Measurements from ENCODE around the gene MLH3.
A peak's percentile ranks its signal among the peaks of the same experiment; 100 is the strongest.

MLH3 gene

DNA sequence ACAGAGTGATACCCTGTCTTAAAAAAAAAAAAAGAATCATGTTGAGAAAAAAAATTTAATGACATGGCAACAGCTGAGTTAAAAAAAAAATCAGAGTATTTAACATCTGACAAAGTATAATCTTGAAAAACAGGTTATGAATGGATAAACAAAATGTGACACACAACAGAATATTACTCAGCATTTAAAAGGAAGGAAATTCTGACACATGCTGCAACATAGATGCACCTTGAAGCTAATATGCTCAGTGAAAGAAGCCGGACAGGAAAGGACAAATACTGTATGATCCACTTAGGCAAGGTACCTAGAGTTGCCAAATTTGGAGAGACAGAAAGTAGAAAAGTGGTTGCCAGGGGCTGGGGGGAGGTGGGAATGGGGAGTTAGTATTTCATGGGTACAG is 67.9 kb downstream of the MLH3 start:
- H3K4ac ChIP-seq (ENCODE audit: low read depth, low read length) = no peak overlapping the region

DNA sequence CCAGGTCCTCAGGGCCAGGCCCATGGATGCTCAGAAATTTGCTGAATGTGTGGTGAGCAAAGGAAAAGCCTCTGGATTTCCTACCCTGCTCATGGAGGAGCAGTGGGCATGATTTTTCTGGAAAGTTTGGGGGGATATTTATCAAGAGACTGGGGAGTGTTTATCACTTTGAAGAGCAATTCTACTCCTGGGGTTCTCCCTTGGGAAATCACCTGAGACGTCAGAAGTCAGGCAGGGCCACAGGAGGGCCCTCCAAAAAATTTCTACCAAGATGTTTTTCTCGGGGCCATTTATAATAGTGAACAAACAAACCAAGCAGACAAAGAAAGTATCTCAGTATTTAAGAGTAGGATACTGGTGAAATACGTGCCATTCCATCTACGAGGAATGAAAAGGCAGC is 68.6 kb downstream of the MLH3 start:
- H3K9me3 ChIP-seq (ENCODE audit: insufficient read depth, low read depth, low read length) = no peaks in the 10 kb centered on the region
- H3K27ac ChIP-seq (ENCODE audit: low read depth, low read length) = no peak overlapping the region
- H3K14ac ChIP-seq (ENCODE audit: low read length) = no peak overlapping the region
- H3K27me3 ChIP-seq (ENCODE audit: insufficient read depth, low read length) = no peaks in the 10 kb centered on the region
- peak overlapping the region; percentile 25 for H2BK12ac ChIP-seq (ENCODE audit: low read length)
- H3K9ac ChIP-seq (ENCODE audit: low read length) = no peak overlapping the region
- H4K8ac ChIP-seq (ENCODE audit: low read depth, low read length) = no peak overlapping the region
- peaks cover 30% of the 10 kb centered on the region for H3K79me1 ChIP-seq (ENCODE audit: low read length)
- H2AK5ac ChIP-seq (ENCODE audit: low read length) = no peak overlapping the region
- H4K12ac ChIP-seq (ENCODE audit: low read depth, low read length) = no peak overlapping the region
- peaks cover 27 to 38% of the 10 kb centered on the region in 2 experiments for H3K4me1 ChIP-seq (ENCODE audit: control insufficient read depth in 1 of 2, insufficient read depth in 2 of 2, low read length in 2 of 2)
- no peak overlapping the region for H2BK5ac ChIP-seq (ENCODE audit: low read depth, low read length, poor library complexity)
- H4K91ac ChIP-seq (ENCODE audit: low read depth, low read length) = no peak overlapping the region
- no peaks in the 10 kb centered on the region for H3K36me3 ChIP-seq (ENCODE audit: control insufficient read depth in 1 of 2, insufficient read depth in 2 of 2, low read length in 2 of 2)
- H3K4me3 ChIP-seq (ENCODE audit: low read depth, low read length) = no peak overlapping the region
- H3K4ac ChIP-seq (ENCODE audit: low read depth, low read length) = no peak overlapping the region
- no CpG with 5 or more reads among the region's 4 CpGs for WGBS (ENCODE audit: extremely low coverage, insufficient coverage, insufficient read length)
- no peak for DNase-seq
- H3K23ac ChIP-seq (ENCODE audit: low read length) = no peak overlapping the region
- no peak overlapping the region for H3K18ac ChIP-seq (ENCODE audit: low read length)
- peaks cover 3% of the 10 kb centered on the region for H3K79me2 ChIP-seq (ENCODE audit: control insufficient read depth, insufficient read depth, low read length, poor library complexity)
- H2AFZ ChIP-seq (ENCODE audit: insufficient read depth, low read length, poor library complexity) = no peak overlapping the region
- H2BK120ac ChIP-seq (ENCODE audit: insufficient read depth, low read length, poor library complexity) = no peak overlapping the region
- no peak overlapping the region for H3K4me2 ChIP-seq (ENCODE audit: low read length)

More for the DNA sequence above, 67.9 kb downstream of the MLH3 start:
- Histone ChIP-seq H3K18ac (ENCODE audit: low read length) (no peak overlapping the region), H3K4me2 (ENCODE audit: low read length) (no peak overlapping the region), H3K14ac (ENCODE audit: low read length) (no peak overlapping the region), H3K27me3 (ENCODE audit: insufficient read depth, low read length) (no peaks in the 10 kb centered on the region), H4K12ac (ENCODE audit: low read depth, low read length) (no peak overlapping the region), H4K91ac (ENCODE audit: low read depth, low read length) (no peak overlapping the region), H3K9ac (ENCODE audit: low read length) (no peak overlapping the region), H3K4me3 (ENCODE audit: low read depth, low read length) (no peak overlapping the region), H3K23ac (ENCODE audit: low read length) (no peak overlapping the region), H2AFZ (ENCODE audit: insufficient read depth, low read length, poor library complexity) (no peak overlapping the region), H2AK5ac (ENCODE audit: low read length) (no peak overlapping the region), H3K79me2 (ENCODE audit: control insufficient read depth, insufficient read depth, low read length, poor library complexity) (no peaks in the 10 kb centered on the region), H3K4me1 (ENCODE audit: control insufficient read depth in 1 of 2, insufficient read depth in 2 of 2, low read length in 2 of 2) (peaks cover 25 to 37% of the 10 kb centered on the region in 2 experiments), H2BK5ac (ENCODE audit: low read depth, low read length, poor library complexity) (no peak overlapping the region), H3K79me1 (ENCODE audit: low read length) (peaks cover 26% of the 10 kb centered on the region), H4K8ac (ENCODE audit: low read depth, low read length) (no peak overlapping the region), H2BK12ac (ENCODE audit: low read length) (no peak overlapping the region), H3K36me3 (ENCODE audit: control insufficient read depth in 1 of 2, insufficient read depth in 2 of 2, low read length in 2 of 2) (no peaks in the 10 kb centered on the region), H2BK120ac (ENCODE audit: insufficient read depth, low read length, poor library complexity) (no peak overlapping the region), H3K27ac (ENCODE audit: low read depth, low read length) (no peak overlapping the region), H3K9me3 (ENCODE audit: insufficient read depth, low read depth, low read length) (no peaks in the 10 kb centered on the region)
- DNase-seq = peak in 1 of 2 donors; percentile 58
- no CpG with 5 or more reads among the region's 1 CpG for WGBS (ENCODE audit: extremely low coverage, insufficient coverage, insufficient read length)

DNA sequence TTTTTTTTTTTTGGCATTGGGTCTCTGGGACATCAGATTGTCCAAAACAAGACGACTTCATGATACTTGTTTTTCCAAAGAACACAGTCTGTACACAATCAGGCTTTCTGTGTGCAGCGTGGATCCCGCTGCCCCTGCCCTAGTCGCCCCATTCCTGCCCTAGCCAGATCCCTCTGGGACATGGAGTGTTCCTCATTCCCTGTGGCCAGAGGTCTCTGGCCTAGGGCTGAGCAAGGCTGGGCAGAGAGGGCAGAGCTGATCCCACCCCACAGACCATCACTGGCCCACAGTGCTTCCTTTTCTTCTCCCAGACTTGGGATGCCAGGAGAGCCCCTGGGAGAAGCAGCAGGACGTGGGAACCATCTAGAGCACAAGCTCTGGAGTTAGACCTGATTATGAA is 69.4 kb downstream of the MLH3 start:
- no peak overlapping the region for H2AFZ ChIP-seq (ENCODE audit: insufficient read depth, low read length, poor library complexity)
- H3K4me3 ChIP-seq (ENCODE audit: low read depth, low read length) = no peak overlapping the region
- H3K4ac ChIP-seq (ENCODE audit: low read depth, low read length) = peak overlapping the region; percentile 44
- no peak overlapping the region for H3K9ac ChIP-seq (ENCODE audit: low read length)
- no peak overlapping the region for H2AK5ac ChIP-seq (ENCODE audit: low read length)
- H3K79me2 ChIP-seq (ENCODE audit: control insufficient read depth, insufficient read depth, low read length, poor library complexity) = peaks cover 4% of the 10 kb centered on the region
- no peak overlapping the region for H3K27ac ChIP-seq (ENCODE audit: low read depth, low read length)
- no peak overlapping the region for H4K8ac ChIP-seq (ENCODE audit: low read depth, low read length)
- H2BK5ac ChIP-seq (ENCODE audit: low read depth, low read length, poor library complexity) = no peak overlapping the region
- H3K27me3 ChIP-seq (ENCODE audit: insufficient read depth, low read length) = no peaks in the 10 kb centered on the region
- no peaks in the 10 kb centered on the region for H3K36me3 ChIP-seq (ENCODE audit: control insufficient read depth in 1 of 2, insufficient read depth in 2 of 2, low read length in 2 of 2)
- H3K4me1 ChIP-seq (ENCODE audit: control insufficient read depth in 1 of 2, insufficient read depth in 2 of 2, low read length in 2 of 2) = peaks cover 28 to 41% of the 10 kb centered on the region in 2 experiments
- H3K79me1 ChIP-seq (ENCODE audit: low read length) = peaks cover 35% of the 10 kb centered on the region
- peak overlapping the region; percentile 56 for H2BK12ac ChIP-seq (ENCODE audit: low read length)
- H4K12ac ChIP-seq (ENCODE audit: low read depth, low read length) = no peak overlapping the region
- H3K23ac ChIP-seq (ENCODE audit: low read length) = no peak overlapping the region
- H3K14ac ChIP-seq (ENCODE audit: low read length) = peak overlapping the region; percentile 40
- no CpG with 5 or more reads among the region's 5 CpGs for WGBS (ENCODE audit: extremely low coverage, insufficient coverage, insufficient read length)
- no peak overlapping the region for H4K91ac ChIP-seq (ENCODE audit: low read depth, low read length)
- no peak for DNase-seq
- H3K9me3 ChIP-seq (ENCODE audit: insufficient read depth, low read depth, low read length) = no peaks in the 10 kb centered on the region
- H3K4me2 ChIP-seq (ENCODE audit: low read length) = no peak overlapping the region
- no peak overlapping the region for H3K18ac ChIP-seq (ENCODE audit: low read length)
- peak overlapping the region; percentile 19 for H2BK120ac ChIP-seq (ENCODE audit: insufficient read depth, low read length, poor library complexity)

DNA sequence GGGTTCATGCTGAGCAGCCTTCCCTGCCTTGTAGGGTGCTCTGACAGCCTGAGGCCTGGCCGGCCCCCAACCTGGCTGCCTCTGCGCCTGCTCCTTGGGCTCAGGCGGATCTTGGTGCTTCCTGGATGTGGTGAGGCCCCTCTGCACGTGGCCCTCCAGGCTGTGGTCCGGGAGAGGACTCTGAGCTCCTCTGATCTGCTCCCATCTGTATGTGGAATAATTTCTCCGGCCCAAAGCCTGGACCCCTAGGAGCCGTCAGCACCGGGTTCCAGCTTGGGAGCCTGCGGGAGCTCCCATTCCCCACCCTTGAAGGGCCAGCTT is 69.8 kb downstream of the MLH3 start:
- Histone ChIP-seq H3K4me3 (ENCODE audit: low read depth, low read length) (no peak overlapping the region), H3K14ac (ENCODE audit: low read length) (peak overlapping the region; percentile 9), H2BK5ac (ENCODE audit: low read depth, low read length, poor library complexity) (no peak overlapping the region), H2BK120ac (ENCODE audit: insufficient read depth, low read length, poor library complexity) (no peak overlapping the region), H3K18ac (ENCODE audit: low read length) (peak overlapping the region; percentile 1), H4K12ac (ENCODE audit: low read depth, low read length) (no peak overlapping the region), H2AK5ac (ENCODE audit: low read length) (peak overlapping the region; percentile 5), H3K36me3 (ENCODE audit: control insufficient read depth in 1 of 2, insufficient read depth in 2 of 2, low read length in 2 of 2) (no peaks in the 10 kb centered on the region), H3K9me3 (ENCODE audit: insufficient read depth, low read depth, low read length) (no peaks in the 10 kb centered on the region), H3K27ac (ENCODE audit: low read depth, low read length) (no peak overlapping the region), H3K4me2 (ENCODE audit: low read length) (no peak overlapping the region), H3K4me1 (ENCODE audit: control insufficient read depth in 1 of 2, insufficient read depth in 2 of 2, low read length in 2 of 2) (peaks cover 28 to 41% of the 10 kb centered on the region in 2 experiments), H4K91ac (ENCODE audit: low read depth, low read length) (peak overlapping the region; percentile 22), H3K23ac (ENCODE audit: low read length) (no peak overlapping the region), H3K79me1 (ENCODE audit: low read length) (peaks cover 35% of the 10 kb centered on the region), H3K9ac (ENCODE audit: low read length) (no peak overlapping the region), H2AFZ (ENCODE audit: insufficient read depth, low read length, poor library complexity) (no peak overlapping the region), H3K27me3 (ENCODE audit: insufficient read depth, low read length) (no peaks in the 10 kb centered on the region), H3K79me2 (ENCODE audit: control insufficient read depth, insufficient read depth, low read length, poor library complexity) (peaks cover 4% of the 10 kb centered on the region), H3K4ac (ENCODE audit: low read depth, low read length) (no peak overlapping the region), H2BK12ac (ENCODE audit: low read length) (peak overlapping the region; percentile 85), H4K8ac (ENCODE audit: low read depth, low read length) (peak overlapping the region; percentile 5)
- no CpG with 5 or more reads among the region's 9 CpGs for WGBS (ENCODE audit: extremely low coverage, insufficient coverage, insufficient read length)
- DNase-seq = no peak
